Fibroblast of mammary gland (primary cell): ENCODE results near the gene SLC25A42.

Experiments
- DNase-seq: peaks from one replicate; pipeline ENCODE4 v3.0.0-alpha.2; 2010; ENCODE audit warnings: low read depth
- H3K4me3 ChIP-seq: 2 replicates; pipeline ENCODE4 v1.5.1; 2011; ENCODE audit warnings: low read depth, mild to moderate bottlenecking, low read length, moderate library complexity; ENCODE audit not compliant: control insufficient read depth
- TF ChIP-seq, protein P1 (sequence below): conservative IDR thresholded peaks from 2 replicates; pipeline ENCODE4 v1.5.1; 2011; ENCODE audit warnings: low read depth, low read length, inconsistent platforms; ENCODE audit not compliant: control insufficient read depth, insufficient read depth

The SLC25A42 gene

DNA sequence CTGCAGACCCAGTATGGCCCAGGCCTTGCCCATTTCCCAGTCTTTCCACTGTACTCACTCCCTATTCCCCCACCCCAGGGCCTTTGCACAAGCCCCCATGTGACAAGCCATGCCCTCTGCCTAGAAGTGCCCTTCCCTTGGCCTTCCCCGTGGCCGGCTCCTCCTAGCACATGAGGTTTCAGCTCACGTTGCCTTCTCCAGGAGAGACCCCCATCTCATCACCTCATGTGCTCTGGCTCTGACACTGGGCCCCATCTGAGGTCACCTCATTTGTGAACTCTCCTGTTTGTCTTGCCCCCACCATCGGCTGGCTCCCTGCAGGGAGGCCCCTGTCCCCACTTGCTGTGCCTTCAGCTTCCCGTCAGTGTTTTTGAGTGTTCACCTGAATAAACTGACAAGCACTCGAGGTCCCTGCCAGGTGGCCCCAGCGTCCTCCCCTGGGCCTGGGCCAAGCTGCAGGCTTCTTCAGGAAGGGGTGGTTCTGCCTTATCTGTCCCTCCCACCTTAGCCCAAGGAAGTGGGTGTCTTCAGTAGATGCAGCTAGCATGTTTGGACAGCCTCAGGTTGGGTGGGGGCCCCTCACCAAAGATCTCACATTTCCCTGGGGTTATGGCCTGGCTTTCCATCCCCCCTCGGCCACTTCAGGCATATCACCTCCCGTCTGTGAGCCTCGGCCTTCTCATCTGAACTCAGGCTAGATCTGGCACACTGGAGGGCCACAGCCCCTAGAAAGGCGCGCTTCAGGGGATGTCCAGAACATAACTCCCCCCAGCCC lies 3.8 kb upstream of the SLC25A42 start:
- no peak overlapping the region for H3K4me3 ChIP-seq
- TF ChIP-seq, protein P1, sequence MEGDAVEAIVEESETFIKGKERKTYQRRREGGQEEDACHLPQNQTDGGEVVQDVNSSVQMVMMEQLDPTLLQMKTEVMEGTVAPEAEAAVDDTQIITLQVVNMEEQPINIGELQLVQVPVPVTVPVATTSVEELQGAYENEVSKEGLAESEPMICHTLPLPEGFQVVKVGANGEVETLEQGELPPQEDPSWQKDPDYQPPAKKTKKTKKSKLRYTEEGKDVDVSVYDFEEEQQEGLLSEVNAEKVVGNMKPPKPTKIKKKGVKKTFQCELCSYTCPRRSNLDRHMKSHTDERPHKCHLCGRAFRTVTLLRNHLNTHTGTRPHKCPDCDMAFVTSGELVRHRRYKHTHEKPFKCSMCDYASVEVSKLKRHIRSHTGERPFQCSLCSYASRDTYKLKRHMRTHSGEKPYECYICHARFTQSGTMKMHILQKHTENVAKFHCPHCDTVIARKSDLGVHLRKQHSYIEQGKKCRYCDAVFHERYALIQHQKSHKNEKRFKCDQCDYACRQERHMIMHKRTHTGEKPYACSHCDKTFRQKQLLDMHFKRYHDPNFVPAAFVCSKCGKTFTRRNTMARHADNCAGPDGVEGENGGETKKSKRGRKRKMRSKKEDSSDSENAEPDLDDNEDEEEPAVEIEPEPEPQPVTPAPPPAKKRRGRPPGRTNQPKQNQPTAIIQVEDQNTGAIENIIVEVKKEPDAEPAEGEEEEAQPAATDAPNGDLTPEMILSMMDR = no peak
- no peak for DNase-seq

DNA sequence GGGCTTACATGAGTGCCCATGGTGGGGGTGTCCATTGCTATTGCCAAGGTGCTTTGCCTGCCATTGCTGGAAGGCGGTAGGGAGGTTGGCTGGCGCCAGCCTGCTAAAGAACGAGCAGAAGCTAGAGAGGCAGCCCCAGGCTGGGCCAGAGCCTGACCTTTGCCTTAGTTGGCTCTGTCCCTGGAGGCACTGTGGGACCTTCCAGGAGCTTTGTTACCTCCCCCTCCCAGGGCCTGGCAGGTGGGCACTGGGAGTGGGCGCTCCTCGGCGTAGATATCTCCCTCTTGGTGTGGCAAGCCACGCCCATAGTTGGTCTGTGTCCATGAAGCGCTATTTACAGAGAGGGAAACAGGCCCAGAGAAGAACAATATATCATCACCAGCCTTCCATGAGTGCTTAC lies 2.3 kb upstream of the SLC25A42 start:
- TF ChIP-seq, protein P1 = no peak
- DNase-seq = no peak
- no peak overlapping the region for H3K4me3 ChIP-seq

DNA sequence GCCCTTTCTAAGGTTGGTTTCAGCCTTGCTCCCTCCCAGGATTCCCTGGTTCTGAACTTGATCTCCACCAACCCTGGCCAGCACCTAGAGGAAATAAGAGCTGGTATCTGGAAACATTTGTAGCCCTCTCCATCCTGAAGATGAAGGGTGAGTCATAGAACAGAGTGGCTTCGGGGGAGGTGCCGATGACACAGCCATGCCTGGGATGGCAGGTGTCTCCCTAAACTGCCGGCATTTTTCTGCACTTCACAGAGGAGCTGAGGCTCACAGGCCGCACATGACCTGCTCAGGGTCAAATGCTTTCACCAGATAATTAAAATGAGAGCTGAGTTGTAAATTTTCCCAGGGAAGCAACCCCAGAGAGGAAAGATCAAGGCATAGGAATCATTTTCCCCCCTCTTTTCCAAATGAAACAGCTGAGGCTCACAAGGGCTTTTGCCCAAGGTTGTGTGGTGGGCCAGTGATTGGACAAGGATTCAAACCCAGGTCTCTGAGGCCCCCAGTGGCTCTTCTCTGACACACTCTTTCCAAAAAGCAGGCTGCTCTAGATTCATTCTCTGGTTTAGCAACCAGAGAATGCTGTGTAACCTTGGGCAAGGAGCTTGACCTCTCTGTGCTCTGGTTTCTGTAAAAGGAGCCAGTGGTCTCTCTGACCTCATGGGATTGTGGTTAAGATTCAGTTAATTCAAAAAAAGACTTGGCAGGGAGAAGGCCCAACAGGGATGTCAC lies 1.2 kb upstream of the SLC25A42 start:
- TF ChIP-seq, protein P1 = no peak
- H3K4me3 ChIP-seq = peak overlapping the region; percentile 55
- DNase-seq = peak; percentile 51

DNA sequence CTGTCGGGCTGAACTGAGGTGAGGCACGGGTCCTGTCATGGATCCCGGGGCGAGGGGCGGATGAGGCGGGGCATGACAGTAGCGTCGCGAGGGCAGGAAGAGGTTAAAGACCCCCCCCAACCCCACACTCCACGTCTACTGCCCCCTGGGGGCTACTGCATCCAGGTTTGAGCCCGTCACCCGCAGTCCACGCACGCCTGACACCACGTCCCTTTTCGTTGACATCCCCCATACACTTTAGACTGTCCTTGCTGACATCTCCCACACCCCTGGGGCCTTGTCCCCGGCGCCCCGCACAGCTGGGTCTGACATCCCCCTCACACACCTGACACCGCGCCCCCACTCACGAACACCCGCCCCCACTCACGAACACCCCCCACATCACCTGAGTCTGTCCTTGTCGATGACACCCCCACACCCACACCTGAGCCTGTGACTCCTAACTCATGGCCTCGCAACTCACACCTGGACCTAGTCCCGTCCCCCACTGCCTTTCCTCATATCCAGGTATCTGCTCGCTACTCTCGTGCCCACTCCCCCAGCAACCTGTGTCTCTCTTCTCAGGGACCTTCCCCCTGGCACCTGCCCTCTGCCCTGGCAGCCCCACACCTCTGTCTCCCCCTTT lies 416 bp downstream of the SLC25A42 start:
- peak; percentile 14 for DNase-seq
- peak overlapping the region; percentile 76 for H3K4me3 ChIP-seq
- TF ChIP-seq, protein P1 = no peak

DNA sequence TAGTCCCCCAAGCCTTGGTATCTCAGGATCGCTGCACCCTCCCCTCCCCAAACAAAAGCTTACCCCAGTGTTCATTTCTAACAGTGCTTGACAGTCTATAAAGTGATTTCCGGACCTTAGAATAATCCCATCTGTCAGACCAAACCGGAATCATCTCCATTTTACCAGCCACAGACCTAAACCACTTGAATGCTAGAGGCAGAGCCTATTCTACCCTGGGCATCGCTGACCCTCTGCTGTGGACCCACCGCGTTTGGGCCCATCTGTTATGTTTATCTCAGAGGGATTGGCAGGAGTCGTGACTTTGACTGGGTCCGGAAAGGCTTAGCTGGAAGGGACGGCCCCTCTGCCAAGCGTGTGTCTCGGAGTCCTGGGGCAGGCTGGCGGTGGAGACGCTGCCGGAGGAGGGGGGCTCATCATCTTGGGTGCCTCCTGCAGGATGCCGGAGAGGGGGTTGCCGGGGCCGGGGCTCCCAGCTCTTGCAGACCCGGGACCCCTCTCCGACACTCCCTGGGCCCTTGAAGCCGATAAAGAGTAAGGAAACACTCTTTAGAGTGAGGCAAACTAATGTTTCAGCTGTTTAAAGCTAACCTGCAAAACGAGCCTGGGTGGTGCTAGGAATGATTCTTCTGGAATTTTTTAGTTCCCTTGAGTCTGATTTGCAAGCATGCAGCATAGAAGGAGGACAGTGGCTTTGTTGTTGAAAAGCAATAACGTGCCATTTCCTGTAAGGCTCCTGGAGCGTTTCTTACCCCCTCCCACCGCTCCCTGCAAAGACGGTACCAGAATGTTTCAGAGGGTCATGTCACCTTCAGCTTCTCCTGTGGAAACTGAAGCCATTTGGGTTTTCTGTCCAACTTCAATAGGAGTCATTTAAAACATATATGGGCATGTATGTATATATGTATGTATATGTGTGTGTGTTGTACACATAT lies 1.3 kb downstream of the SLC25A42 start:
- H3K4me3 ChIP-seq = peak overlapping the region; percentile 76
- TF ChIP-seq, protein P1 = no peak
- DNase-seq = no peak

DNA sequence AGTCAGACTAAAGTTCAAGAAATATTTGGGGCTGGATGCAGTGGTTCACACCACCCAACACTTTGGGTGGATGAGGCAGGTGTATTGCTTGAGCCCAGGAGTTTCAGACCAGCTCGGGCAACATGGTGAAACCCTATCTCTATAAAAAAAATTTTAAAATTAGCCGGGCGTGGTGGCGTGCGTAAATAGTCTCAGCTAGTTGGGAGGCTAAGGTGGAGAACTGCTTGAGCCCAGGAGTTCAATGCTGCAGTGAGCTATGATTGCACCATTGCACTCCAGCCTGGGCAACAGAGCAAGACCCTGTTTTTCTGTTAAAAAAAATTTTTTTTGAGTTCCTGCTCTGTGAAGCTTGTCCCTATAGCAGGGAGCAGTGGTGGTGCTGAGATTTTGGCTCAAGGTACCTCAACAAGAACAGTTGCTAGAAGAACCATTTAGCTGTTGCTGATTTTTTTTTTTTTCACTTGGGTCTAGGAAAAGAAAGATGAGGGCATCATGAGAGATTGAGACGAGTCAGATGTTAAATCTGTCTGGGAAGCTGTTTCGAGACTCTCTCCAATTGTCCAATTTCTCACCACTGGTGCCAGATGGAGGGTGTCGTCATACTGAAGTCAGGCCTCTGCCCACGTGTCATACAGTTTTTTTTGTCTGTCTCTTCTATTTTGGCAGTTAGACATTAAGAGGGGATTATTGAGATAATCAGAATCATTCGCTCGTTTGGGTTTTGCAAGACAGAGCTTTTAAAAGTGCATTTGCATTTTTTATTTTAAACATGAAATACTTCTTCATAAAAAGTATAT lies 3.7 kb downstream of the SLC25A42 start:
- peak; percentile 41 for DNase-seq
- TF ChIP-seq, protein P1 = no peak
- H3K4me3 ChIP-seq = no peak overlapping the region
